ENCODE results near the gene UHRF2. TPM values are rescaled to one million over a fixed set of nuclear protein-coding genes. Genes with fewer than 3 reads are reported as not detected.

Gene UHRF2
- polyA plus RNA-seq, 1 of the 3 experiments (the other 2 are of a cell fraction) = 24.1 TPM

- no peaks in the 10 kb centered on the region for H3K9me2 ChIP-seq
- H3K4me3 ChIP-seq (ENCODE audit: low read depth in 2 of 2, low read length in 1 of 2) = no peak overlapping the region
- TF ChIP-seq NFIC (IDR thresholded peaks at IDR 0.05; ENCODE audit: borderline replicate concordance) = no peak
- no peak for TF ChIP-seq GABPA (IDR thresholded peaks at IDR 0.05; ENCODE audit: low read depth)
- TF ChIP-seq MEF2A (IDR thresholded peaks at IDR 0.05; ENCODE audit: borderline replicate concordance, low read depth) = no peak
- no peak for TF ChIP-seq FOXJ3 (CRISPR knock-in tag; IDR thresholded peaks at IDR 0.05)
- TF ChIP-seq CTCF (IDR thresholded peaks at IDR 0.05) = no peak
- TF ChIP-seq RXRA (IDR thresholded peaks at IDR 0.05; ENCODE audit: borderline replicate concordance, low read depth) = no peak
- TF ChIP-seq POLR2AphosphoS5 (IDR thresholded peaks at IDR 0.05; ENCODE audit: low read depth, low read length) = no peak
- TF ChIP-seq CHD2 (IDR thresholded peaks at IDR 0.05; ENCODE audit: low read length, partially characterized antibody) = no peak
- no peak for TF ChIP-seq FOSL2 (IDR thresholded peaks at IDR 0.05; ENCODE audit: borderline replicate concordance, low read depth)
- no peak for TF ChIP-seq RCOR1 (IDR thresholded peaks at IDR 0.05; ENCODE audit: low read length)
- TF ChIP-seq TCF12 (IDR thresholded peaks at IDR 0.05) = no peak
- no peak for TF ChIP-seq TEAD4 (IDR thresholded peaks at IDR 0.05; ENCODE audit: borderline replicate concordance, insufficient read depth)
- no peak for TF ChIP-seq ELF1 (IDR thresholded peaks at IDR 0.05)
- TF ChIP-seq NRF1 (IDR thresholded peaks at IDR 0.05; ENCODE audit: low read depth, low read length) = no peak
- no peak for TF ChIP-seq MAX (IDR thresholded peaks at IDR 0.05; ENCODE audit: low read depth)
- no peak overlapping the region for H3K27ac ChIP-seq (ENCODE audit: low read depth in 2 of 2, low read length in 1 of 2)
- peaks cover 69% of the 10 kb centered on the region for H3K79me2 ChIP-seq (ENCODE audit: insufficient read depth)
- peaks cover 12% of the 10 kb centered on the region for H3F3A ChIP-seq (replicated peaks; ENCODE audit: insufficient read depth)
- no peak overlapping the region for H3K4me2 ChIP-seq
- no peaks in the 10 kb centered on the region for H4K20me1 ChIP-seq (ENCODE audit: insufficient read depth)
- no peaks in the 10 kb centered on the region for H3K9me3 ChIP-seq
- no peak overlapping the region for H3K9ac ChIP-seq
- H3K36me3 ChIP-seq (replicated peaks in 1 of 2; ENCODE audit: control insufficient read depth in 1 of 2, insufficient read depth in 2 of 2, low read length in 1 of 2) = peaks cover 32 to 84% of the 10 kb centered on the region in 2 experiments
- no peak overlapping the region for H2AFZ ChIP-seq (ENCODE audit: low read depth)
- DNase-seq = no peak
- H3K4me1 ChIP-seq (ENCODE audit: control insufficient read depth in 1 of 2, insufficient read depth in 2 of 2, low read depth in 1 of 2, low read length in 1 of 2) = no peaks in the 10 kb centered on the region; a peak in 1 of 4 replicates
- 100% methylated on average over 2 of the region's 2 CpGs for WGBS (ENCODE audit: low lambda C conversion rate)
- H3K27me3 ChIP-seq (ENCODE audit: insufficient read depth) = no peaks in the 10 kb centered on the region
- POLR2A ChIA-PET = no interaction called here
- CTCF ChIA-PET = interaction anchor here (0.6 kb wide), 1 partner anchor 1246 kb away, joined by 3 read pairs; no protein-coding TSS in a partner anchor
Measured at GRCh38 chr9:6490863-6491262, 77.9 kb downstream of the UHRF2 start.

- ChIA-PET CTCF (interaction anchor here (1.1 to 1.4 kb wide), 2 partner anchors 86 to 104 kb away, joined by 3 read pairs; no protein-coding TSS in a partner anchor), POLR2A (no interaction called here)
- Histone ChIP-seq H3K36me3 (replicated peaks in 1 of 2; ENCODE audit: control insufficient read depth in 1 of 2, insufficient read depth in 2 of 2, low read length in 1 of 2) (peaks cover 45 to 76% of the 10 kb centered on the region in 2 experiments), H3K4me1 (ENCODE audit: control insufficient read depth in 1 of 2, insufficient read depth in 2 of 2, low read depth in 1 of 2, low read length in 1 of 2) (peaks cover 0 to 10% of the 10 kb centered on the region in 2 experiments; a peak in 2 of 4 replicates), H3K9me3 (no peaks in the 10 kb centered on the region), H2AFZ (ENCODE audit: low read depth) (no peak overlapping the region), H3K9ac (no peak overlapping the region), H3K9me2 (no peaks in the 10 kb centered on the region), H3K4me2 (no peak overlapping the region), H3K4me3 (ENCODE audit: low read depth in 2 of 2, low read length in 1 of 2) (no peak overlapping the region), H4K20me1 (ENCODE audit: insufficient read depth) (no peaks in the 10 kb centered on the region), H3K79me2 (ENCODE audit: insufficient read depth) (peaks cover 52% of the 10 kb centered on the region), H3K27ac (ENCODE audit: low read depth in 2 of 2, low read length in 1 of 2) (no peak overlapping the region), H3F3A (replicated peaks; ENCODE audit: insufficient read depth) (peaks cover 10% of the 10 kb centered on the region), H3K27me3 (ENCODE audit: insufficient read depth) (no peaks in the 10 kb centered on the region)
- DNase-seq = no peak
- WGBS (ENCODE audit: low lambda C conversion rate) = 95% methylated on average over 1 of the region's 1 CpG
- TF ChIP-seq RXRA (IDR thresholded peaks at IDR 0.05; ENCODE audit: borderline replicate concordance, low read depth) (no peak), EP300 (IDR thresholded peaks at IDR 0.05; ENCODE audit: borderline replicate concordance in 1 of 2, low read depth in 1 of 2, low read length in 1 of 2) (no peak), REST (IDR thresholded peaks at IDR 0.05; ENCODE audit: low read depth, low read length) (no peak), FOSL2 (IDR thresholded peaks at IDR 0.05; ENCODE audit: borderline replicate concordance, low read depth) (no peak), CHD2 (IDR thresholded peaks at IDR 0.05; ENCODE audit: low read length, partially characterized antibody) (no peak), PBX3 (IDR thresholded peaks at IDR 0.05) (no peak), IRF3 (IDR thresholded peaks at IDR 0.05; ENCODE audit: low read depth, low read length) (no peak), ELF1 (IDR thresholded peaks at IDR 0.05) (no peak), RFX5 (IDR thresholded peaks at IDR 0.05; ENCODE audit: low read length) (no peak)
Measured at GRCh38 chr9:6495466-6495865, 82.5 kb downstream of the UHRF2 start.

All from SK-N-SH (cell line).